DOHH2 (cell line): ENCODE data around the gene EXOC3.

ENCODE experiments used
- EZH2phosphoT487 ChIP-seq: fragments of 200-600 bp; sonication (generic); IDR thresholded peaks from 2 replicates; pipeline ENCODE4 v1.6.1; 2017; ENCODE audit warnings: borderline replicate concordance, mild to moderate bottlenecking, antibody characterized with exemption, low read length, moderate library complexity, mixed read lengths
- TF ChIP-seq, protein P1 (sequence below): fragments of 200-600 bp; sonication (generic); IDR thresholded peaks from one replicate; pipeline ENCODE4 v1.5.1; 2014; ENCODE audit warnings: antibody characterized with exemption, mild to moderate bottlenecking, low read depth, low read length; ENCODE audit not compliant: poor library complexity, severe bottlenecking

DNA sequence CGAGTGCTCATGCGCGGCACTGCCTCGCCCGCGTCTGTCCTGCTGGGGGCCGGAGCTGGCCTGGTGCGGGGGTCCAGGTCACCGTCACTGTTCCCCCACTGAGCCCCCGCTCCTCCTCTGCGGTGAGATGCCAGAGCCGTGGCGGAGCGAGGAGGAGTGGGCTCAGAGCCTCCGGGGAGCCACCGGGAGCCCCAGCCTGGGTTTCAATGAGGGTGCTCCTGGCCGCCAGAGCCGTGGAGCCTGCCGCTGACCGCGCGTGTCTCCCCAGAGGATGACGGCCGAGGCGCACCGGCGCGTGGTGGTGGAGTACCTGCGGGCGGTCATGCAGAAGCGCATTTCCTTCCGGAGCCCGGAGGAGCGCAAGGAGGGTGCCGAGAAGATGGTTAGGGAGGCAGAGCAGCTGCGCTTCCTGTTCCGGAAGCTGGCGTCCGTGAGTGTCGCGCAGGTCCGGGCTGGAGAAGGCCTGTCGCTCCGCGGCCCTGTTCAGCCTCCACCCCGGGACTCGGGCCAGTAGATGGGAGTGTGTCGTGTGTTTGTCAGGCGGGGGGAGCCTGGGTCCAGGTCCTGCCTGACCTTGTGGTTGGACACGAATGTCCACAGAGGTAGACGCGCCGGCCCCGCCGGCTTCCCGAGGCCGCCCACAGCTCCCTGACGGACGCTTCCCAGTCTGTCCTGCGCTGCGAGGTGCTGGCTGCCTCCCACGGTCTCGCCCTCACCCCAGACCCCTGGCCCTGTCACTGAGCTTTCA lies 22.0 kb downstream of the EXOC3 start:
- TF ChIP-seq, protein P1, sequence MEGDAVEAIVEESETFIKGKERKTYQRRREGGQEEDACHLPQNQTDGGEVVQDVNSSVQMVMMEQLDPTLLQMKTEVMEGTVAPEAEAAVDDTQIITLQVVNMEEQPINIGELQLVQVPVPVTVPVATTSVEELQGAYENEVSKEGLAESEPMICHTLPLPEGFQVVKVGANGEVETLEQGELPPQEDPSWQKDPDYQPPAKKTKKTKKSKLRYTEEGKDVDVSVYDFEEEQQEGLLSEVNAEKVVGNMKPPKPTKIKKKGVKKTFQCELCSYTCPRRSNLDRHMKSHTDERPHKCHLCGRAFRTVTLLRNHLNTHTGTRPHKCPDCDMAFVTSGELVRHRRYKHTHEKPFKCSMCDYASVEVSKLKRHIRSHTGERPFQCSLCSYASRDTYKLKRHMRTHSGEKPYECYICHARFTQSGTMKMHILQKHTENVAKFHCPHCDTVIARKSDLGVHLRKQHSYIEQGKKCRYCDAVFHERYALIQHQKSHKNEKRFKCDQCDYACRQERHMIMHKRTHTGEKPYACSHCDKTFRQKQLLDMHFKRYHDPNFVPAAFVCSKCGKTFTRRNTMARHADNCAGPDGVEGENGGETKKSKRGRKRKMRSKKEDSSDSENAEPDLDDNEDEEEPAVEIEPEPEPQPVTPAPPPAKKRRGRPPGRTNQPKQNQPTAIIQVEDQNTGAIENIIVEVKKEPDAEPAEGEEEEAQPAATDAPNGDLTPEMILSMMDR, result no peak
- no peak for TF ChIP-seq EZH2phosphoT487
